HG02840 (cell line): ENCODE data around the gene RACGAP1.
A peak's percentile ranks its signal among the peaks of the same experiment; 100 is the strongest.

Source experiments
- ATAC-seq: cut with Tn5 transposase; IDR thresholded peaks from one replicate; pipeline ENCODE4 v1.9.1; 2021; ENCODE audit warnings: mild to moderate bottlenecking, moderate library complexity, moderate number of reproducible peaks; ENCODE audit not compliant: unreplicated experiment, low FRiP score

RACGAP1 gene

DNA sequence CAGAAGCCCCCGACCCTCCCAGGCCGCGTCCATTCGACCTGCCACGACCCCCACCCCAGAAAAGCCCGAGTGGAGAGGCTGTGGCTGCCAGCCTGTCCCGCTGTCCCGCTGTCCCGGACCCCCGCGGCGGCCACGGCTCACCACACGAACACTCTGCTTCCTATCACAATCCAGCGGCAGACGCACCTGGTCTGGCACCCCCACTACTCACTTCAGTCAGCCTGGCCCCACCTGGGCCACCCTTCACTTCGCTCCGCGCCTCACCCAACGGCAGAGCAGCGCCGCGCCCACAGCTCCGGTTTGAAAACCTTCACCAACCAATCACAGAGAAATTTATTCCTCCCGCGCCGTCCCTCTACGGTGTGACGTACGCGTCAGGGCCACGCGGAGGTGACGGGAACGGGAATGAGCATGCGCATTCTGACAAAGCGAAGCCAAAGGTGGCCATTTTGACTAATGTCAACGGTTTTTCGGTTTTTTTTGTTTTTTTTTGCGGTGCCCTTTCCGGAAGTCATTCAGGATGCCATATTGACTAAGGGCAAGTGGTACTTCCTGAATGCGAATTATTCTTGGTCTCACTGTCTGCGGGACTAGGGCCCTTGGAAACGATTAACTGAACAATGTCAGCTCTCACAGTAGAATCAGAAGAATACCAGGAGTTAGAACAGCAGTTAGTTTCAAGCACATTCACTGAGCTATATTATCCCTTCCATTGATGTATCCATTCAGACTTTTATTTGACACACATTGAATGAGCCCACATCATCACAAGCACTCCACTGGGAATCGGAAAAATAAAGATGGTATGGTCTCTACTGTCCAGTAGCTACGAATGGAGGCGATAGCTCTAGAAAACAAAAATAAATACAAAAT is at the start of gene RACGAP1:
Gene RACGAP1, minus strand, starts transcription at position 308 of the 873 bp plus-strand sequence. CDS start 8,779 bp downstream, outside the sequence.
- peak; percentile 99 for ATAC-seq

DNA sequence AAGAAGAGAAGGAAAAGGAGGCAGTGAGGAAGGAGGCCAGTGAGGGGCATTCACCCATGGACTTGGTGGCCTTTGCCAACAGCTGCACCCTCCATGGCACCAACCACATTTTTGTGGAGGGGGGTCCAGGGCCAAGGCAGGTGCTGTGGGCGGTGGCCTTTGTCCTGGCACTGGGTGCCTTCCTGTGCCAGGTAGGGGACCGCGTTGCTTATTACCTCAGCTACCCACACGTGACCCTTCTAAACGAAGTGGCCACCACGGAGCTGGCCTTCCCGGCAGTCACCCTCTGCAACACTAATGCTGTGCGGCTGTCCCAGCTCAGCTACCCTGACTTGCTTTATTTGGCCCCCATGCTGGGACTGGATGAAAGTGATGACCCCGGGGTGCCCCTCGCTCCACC is 48.4 kb upstream of the RACGAP1 start:
- ATAC-seq: no peak

- no peak for ATAC-seq
Measured at GRCh38 chr12:50073206-50073605, 47.9 kb upstream of the RACGAP1 start.

DNA sequence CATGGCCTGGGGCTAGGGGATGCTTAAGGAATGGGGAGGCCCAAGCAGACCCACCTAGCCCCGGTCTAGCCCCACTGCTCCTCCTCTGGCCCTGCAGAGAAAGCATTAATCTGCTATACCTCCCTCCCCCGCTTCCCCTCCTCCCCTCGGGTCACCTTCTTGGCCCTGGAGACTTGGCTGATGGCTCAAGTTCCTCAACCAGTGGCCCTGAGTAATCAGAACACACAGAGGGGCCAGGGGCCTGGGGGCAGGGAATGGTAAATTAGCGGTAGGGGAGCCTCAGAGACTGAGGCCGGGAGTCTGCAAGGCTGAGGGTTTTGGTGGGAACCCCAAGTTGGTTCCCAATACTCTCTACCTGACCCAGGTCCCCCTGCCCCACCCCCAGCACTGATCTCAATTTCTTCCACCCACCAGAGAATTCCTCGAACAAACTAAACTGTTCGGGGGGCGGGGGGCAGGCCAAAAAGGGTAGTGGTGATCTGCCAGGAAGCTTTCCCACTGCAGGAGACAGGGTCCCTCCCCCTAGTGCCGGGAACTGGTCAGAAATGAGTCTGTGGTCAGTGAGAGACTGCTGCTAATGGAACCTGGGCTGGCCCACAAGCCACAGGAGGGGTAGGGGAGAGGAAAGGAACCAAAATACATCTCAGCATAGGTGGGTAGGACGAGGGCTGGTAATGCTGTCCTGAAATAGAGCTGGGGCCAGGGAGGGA is 47.1 kb upstream of the RACGAP1 start:
- ATAC-seq: no peak

DNA sequence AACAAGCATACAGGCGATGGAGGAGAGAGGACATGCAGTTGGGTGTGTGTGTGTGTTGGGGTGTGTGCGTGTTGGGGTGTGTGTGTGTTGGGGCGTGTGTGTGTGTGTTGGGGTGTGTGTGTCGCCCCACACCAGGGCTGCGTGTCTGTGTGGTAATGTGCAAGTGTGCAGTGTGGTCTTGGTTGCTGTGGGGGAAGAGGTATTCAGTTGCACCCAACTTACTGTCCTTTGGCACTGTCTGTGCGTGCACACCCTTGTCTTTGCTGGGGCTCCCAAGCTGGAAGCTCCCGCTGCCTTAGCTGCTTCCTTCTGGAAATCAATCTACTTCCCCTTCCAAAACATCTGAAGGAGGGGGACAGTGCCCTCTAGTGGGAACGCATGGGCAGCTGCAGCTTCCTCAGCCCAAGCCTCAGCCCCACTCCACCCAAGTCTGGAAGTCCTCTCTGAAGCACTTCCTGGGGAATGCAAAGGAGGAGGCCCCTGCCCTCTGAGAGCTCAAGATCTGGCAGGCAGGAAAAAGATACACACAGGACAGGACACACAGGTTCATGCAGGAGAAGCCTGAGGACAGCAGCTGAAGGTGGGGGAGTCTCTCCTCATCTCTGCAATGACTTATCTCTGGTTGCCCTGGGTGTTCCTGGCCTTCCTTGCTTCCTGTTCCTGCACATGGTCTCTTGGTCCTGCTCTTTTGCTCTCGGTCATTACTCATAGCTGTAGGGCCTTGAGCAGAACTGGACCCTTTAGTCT is 45.2 kb upstream of the RACGAP1 start:
- ATAC-seq: no peak

GRCh38 chr12:50069539-50069938 is 44.2 kb upstream of the RACGAP1 start:
- no peak for ATAC-seq

DNA sequence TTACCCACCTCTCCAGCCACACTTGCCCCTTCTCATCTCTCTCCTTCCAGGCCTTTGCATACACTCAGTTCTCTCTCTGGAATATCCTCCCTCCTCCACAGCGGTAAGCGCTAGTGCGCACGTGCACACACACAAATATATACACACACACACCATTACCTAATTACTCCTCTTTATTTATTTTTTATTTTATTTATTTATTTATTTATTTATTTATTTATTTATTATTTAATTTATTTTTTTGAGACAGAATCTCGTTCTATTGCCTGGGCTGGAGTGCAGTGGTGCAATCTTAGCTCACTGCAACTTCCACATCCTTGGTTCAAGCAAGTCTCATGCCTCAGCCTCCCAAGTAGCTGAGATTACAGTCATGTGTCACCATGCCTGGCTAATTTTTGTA is 43.8 kb upstream of the RACGAP1 start:
- ATAC-seq: no peak

GRCh38 chr12:50066402-50066801 is 41.1 kb upstream of the RACGAP1 start:
- no peak for ATAC-seq

- no peak for ATAC-seq
Measured at GRCh38 chr12:50065726-50066310, 40.5 kb upstream of the RACGAP1 start.

GRCh38 chr12:50062728-50063460 is 37.6 kb upstream of the RACGAP1 start:
- no peak for ATAC-seq

- no peak for ATAC-seq
Measured at GRCh38 chr12:50061946-50062686, 36.8 kb upstream of the RACGAP1 start.

DNA sequence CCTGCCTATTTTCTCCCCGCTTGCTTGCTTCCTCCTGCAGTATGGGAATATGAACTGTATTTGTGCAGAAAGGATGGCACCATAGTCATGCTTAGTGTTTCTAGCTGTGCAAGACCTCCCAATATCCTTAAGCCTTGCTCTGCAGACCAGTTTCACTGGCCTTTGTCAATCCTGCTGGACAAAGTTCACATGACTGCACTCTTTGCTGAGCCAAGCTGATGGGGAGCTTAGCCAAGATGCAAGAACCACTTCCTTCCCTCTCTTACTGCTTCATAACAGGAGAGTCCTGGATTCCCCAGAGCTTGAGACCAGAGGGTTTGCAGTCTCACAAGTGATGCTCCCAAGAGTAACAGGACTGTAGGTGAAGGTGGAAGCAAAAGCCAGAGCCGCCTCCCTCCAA is 35.9 kb upstream of the RACGAP1 start:
- ATAC-seq: no peak

DNA sequence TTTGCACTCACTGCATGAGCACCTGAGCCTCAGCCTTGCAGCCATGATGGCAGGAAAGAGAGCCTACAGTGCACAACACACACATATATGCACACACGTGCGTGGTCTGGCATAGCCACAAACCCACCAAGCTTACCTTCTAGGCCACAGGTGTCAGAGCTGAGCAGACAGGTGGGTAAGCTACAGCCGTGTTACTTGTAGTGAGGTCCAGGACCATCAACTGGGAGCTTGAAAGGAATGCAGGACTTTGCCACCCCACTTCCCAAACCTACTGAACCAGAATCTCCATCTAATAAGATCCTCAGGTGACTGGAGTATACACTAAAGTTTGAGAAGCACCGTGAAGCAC is 34.8 kb upstream of the RACGAP1 start:
- no peak for ATAC-seq

DNA sequence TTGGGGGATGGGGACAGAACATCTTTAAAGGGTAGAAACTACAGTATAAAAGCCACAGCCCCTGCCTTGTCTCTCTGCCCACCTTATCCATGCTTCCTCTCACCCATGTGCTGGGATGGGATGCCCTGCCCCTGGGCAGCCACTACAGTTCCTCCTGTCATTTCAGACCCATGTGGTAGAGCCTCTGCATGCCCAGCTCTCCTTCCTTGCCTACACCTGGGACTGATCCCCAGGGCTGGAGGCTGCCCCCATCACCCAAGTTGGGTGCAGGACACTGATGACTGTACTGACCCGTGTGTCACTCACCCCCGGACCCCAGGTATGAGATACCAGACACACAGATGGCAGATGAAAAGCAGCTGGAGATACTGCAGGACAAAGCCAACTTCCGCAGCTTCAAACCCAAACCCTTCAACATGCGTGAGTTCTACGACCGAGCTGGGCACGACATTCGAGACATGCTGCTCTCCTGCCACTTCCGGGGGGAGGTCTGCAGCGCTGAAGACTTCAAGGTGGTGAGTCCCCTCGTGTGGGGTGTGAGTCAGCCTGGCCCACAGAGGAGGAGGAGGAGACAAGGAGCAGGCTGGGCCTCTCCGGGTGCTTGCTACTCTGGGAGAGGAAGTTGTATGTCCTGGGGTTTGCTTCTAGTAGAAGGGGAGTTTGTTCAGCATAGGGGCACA is 34.3 kb upstream of the RACGAP1 start:
- no peak for ATAC-seq

GRCh38 chr12:50058743-50059312 is 33.5 kb upstream of the RACGAP1 start:
- no peak for ATAC-seq

DNA sequence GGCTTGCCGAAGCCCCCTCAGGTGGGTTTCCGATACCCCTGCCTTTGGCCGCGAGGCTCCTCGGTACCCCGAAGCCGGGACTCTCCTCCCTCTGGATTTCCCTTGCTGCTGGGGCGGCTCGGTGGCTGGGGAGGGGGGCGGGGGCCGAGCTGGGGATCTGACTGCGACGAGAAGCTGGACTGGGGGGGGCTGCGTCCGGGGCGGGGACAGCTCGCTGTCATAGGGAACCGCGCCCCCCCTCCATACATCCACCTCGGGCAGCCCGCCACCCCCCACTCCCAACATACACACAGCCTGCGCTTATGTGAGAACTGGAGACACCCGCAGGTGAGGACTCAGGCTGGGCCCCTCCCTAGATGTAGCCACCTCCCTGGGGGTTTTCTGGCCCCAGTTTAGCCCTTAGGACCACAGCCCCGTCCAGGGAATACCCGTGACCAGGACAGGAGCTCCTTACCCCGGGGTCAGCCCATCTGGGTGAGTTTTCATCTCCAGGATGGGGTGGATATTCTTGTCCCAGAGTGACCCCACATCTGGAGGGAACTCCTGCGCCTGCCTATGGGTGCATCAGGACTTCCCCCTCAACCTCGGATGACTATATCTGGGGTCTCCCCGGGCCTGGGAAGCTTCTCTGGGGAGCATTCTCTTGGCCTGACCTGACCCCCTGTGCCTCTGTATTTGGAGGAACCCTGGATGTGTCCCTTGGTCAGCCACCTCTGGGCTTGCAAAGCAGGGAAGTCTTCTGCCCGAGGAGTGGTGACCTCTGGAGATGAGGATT is 32.8 kb upstream of the RACGAP1 start:
- ATAC-seq: no peak

- ATAC-seq: no peak
Measured at GRCh38 chr12:50057000-50057841, 31.9 kb upstream of the RACGAP1 start, which contains the start of gene ASIC1. Gene ASIC1, plus strand, starts transcription at chr12:50057596. Its CDS starts 1,171 bp downstream, at chr12:50058767.
